ENCODE data around the gene ARL6IP4.

ARL6IP4 gene

GRCh38 chr12:122980183-122981035 is at the start of gene ARL6IP4:
ARL6IP4 (plus strand) TSS chr12:122980681; CDS start chr12:122981140, 459 bp downstream.
- DNase-seq = peak; percentile 66

DNA sequence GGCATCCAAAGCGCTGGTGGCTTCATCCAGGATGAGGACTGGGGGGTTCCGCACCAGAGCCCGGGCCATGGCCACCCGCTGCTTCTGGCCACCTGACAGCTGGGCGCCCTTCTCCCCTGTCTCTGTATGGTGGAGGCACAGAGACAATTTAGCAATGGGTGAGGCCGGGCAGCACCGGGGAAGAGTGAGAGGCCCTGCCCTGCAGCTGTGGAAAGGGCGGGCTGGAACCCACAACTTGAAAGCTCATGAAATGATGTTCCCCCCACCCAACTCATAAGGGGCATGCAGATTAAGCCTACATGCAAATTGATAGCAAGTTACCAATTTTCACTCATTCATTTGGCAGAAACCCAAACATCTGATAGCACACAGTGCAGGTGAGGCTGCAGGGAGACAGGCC is 48.3 kb upstream of the ARL6IP4 start:
- no peak for DNase-seq

GRCh38 chr12:122934722-122935121 is 45.8 kb upstream of the ARL6IP4 start:
- DNase-seq = no peak

GRCh38 chr12:122935318-122935717 is 45.2 kb upstream of the ARL6IP4 start:
- no peak for DNase-seq

DNA sequence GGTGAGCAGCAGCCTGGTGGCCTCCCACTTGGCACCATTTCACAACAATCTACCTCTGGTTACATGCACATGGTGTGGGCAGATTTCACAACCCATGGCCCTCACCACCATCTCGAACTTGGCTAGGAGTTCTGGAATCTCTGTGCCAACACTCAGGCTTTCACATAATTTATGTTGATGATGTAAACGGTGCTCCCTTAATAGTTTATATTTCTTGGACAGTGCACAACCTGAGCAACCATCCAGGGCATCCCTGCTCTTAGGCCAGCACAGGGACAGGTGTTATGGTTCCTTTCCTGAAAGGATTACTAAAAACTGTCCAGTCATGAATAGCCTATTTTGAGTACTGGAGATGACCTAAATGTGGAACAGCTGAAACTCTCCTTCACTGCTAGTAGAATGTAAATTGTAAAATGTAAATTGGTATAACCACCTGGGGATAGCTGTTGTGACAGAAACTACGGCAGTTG is 42.8 kb upstream of the ARL6IP4 start:
- DNase-seq = no peak

DNA sequence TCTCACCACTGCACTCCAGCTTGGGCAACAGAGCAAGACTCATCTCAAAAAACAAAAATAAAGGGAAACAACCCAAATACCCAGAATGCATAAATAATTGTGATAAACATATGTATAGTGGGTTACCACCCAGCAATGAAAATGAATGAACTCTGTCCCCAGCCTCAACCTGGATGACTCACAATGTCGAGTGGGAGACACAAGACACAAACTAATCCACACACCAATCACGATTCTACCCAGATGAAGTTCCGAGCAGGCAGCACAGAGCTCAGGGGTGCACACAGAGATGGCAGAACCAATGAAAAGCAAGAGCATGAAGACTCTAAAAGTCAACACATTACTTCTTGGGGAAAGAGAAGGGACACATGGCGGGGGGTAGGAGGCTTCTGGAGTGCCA is 41.4 kb upstream of the ARL6IP4 start:
- DNase-seq = no peak

DNA sequence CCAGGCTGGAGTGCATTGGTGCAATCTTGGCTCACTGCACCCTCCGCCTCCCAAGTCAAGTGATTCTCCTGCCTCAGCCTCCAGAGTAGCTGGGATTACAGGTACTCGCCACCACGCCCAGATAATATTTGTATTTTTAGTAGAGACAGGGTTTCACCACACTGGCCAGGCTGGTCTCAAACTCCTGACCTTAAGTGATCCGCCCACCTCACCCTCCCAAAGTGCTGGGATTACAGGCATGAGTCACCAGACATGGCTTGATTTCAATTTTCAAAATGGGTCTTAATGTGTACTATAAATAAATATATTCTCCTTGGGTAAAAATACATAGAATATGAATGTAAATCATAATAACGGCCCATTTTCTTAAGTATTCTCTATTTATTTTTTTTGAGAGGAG is 39.1 kb upstream of the ARL6IP4 start:
- peak; percentile 39 for DNase-seq

DNA sequence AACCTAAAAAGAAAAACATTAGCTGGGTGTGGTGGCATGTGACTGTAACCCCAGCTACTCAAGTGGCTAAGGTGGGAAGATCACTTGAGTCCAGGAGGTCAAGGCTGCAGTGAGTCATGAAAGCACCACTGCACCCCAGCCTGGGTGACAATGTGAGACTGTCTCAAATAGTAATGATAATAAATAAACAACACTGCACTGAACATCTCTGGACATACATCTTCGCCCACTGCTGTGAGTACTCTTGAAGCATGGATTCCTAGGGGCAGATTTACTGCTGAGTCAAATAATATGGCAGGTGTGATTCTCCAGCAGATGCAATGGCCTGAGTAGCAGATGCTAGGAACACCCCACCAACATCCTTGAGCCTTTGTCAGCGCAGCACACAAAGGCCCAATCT is 37.8 kb upstream of the ARL6IP4 start:
- no peak for DNase-seq

DNA sequence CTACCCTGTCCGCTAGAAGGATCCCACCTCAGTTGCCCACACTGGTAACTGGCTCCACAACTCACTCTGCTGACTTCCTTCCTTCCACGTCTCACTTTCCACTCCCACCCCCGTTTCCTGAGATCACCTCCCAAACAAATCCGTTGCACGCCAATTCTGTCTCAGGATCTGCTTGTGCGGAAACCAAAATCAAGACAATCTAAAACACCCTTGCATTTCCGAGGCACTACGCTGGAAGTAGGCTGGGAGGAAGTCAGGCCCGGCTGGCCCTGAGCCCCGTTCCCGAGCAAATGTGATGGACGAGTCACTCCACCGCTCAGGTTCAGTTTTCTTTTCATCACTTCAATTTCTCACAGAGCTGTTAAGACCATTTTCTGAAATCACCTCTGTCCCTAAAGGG is 37.3 kb upstream of the ARL6IP4 start:
- DNase-seq = peak; percentile 24

DNA sequence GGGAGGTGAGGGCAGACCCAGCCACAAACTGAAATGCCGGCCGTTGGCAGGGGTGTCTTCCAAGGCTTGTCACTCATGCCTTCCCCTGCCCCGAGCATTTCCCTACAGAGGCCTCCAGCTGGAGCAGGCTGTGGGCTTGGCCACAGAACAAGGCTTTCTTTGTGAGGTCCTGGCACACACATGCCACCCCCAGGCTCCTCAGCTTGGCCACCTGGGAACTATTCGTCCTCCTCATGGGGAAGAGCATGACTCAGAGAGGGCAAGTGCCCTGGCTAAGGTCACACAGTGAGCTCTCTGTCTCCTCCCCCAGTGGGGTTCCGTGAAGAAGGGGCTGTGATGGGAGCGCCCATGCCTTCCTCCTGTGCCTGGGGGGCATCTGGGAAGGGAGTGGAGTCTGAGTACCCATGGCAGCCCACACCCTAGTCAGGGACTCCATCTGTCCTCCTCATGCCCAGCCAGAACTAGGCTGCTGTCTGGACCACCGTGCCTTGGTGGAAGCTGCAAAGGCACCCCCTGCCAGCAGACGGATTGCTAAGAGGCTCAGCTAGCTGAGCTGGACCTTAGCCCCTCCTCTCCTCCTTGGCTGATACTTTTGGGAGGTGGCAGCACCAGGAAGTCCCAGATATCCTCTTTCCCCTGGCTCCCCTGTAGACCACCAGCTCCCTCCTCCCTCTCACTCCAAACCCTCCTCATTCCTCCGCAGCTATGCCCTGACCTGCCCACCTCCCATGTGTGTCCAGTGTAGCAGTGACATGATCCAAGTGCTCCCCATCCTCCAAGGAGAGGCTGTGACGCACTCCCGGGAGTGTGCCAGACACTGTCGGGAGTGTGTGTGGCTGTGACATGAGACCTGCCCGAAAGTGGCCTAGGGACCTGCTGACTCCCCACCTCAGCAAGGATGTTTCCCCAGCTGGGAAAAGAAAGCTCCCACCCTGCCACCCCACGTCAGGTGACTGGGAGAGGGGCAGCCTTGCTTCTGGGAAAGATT is 35.6 kb upstream of the ARL6IP4 start:
- DNase-seq = no peak

DNA sequence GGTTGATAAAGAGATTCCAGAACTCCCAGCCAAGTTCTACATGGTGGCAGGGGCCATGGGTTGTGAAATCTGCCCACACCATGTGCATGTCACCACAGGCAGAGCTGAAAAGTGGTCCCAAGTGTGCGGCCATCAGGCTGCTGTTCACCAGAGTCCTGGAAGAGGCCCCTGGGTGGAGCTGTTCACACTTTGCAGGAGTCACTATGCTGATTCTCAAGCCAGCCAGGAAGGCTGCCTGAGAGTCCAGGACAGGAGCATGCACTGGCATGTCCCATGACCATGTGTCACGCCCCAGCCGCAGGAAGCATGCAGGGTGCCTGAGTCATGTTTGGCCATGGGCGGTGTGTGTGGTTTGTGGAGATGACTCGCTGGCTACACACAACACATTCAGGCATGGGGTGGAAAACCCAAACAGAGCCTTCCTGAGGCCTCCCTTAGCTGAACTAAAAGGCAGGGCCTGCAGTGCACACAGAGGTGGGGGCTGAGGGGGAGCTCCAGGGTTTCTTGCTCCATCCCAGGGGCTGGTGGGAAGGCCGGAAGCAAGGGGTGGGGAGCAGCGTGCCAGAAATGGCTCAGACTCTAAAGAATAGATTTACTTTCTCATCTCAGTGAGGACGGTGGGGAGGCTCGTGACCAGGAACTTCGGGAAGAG is 33.7 kb upstream of the ARL6IP4 start:
- peak; percentile 98 for DNase-seq

- no peak for DNase-seq
These were observed 33.1 kb upstream of the ARL6IP4 start for GRCh38 chr12:122947352-122947792.

- DNase-seq = no peak
These were observed 31.9 kb upstream of the ARL6IP4 start for GRCh38 chr12:122948605-122949004.

DNA sequence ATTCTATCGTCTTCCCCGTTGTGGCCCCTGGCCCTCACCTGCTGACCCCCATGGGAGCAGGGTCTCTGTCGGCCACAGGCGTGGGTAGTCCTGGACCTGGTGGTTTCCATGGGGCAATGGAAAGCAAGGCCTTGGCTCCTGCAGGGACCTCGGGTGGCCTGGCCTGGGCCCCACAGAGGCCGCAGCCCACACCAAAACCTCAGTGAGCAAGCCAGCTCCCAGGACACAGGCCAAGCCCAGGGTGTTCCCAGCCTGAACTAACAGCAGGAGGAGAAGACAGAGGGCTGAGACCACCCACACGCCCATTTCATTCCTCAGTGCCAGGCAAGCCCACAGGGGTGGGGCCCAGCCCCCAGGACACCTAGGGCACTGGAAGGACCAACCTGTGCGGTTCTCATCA is 31.1 kb upstream of the ARL6IP4 start:
- DNase-seq = no peak

DNA sequence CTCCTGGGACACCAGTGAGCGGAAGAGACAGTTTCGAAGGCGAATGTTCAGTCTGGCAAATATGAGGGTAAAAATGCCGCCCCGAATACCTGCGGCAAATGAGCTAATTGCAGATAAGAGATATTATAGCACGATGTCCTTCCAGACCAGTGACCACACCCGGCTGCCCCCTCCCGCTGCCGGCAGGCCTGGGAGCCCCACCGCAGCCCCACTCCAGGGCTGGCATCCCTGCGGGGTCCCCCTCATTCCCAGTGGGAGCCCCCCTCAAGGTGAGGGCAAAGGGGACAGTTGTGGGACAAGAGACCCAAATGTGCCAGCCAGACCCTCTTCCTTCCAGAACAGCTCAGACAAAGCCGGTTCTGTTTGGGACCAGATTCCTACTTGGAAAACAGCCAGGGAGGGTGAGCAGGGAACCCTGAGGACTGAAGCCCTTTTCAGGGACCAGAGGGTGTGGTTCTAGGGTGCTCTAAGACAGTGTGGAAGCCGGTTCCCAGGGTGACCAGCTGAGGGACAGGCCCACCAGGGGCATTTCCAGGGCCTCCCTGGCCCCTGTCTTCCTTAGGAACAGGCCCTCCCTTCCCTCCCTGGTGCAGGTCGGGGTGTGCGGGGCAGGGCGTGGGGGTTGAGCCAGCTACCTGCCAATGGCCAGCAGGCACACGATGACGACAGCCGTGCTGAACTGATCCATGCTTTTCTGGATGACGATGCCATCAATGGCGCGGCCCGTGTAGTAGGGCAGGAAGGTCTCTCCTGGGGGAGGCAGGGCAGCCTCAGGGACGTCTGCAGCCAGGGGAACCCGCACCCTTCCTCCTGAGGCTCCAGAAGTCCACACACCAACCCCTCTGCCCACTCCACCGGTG is 30.4 kb upstream of the ARL6IP4 start:
- no peak for DNase-seq

- DNase-seq = no peak
These were observed 29.1 kb upstream of the ARL6IP4 start for GRCh38 chr12:122951406-122951805.

DNA sequence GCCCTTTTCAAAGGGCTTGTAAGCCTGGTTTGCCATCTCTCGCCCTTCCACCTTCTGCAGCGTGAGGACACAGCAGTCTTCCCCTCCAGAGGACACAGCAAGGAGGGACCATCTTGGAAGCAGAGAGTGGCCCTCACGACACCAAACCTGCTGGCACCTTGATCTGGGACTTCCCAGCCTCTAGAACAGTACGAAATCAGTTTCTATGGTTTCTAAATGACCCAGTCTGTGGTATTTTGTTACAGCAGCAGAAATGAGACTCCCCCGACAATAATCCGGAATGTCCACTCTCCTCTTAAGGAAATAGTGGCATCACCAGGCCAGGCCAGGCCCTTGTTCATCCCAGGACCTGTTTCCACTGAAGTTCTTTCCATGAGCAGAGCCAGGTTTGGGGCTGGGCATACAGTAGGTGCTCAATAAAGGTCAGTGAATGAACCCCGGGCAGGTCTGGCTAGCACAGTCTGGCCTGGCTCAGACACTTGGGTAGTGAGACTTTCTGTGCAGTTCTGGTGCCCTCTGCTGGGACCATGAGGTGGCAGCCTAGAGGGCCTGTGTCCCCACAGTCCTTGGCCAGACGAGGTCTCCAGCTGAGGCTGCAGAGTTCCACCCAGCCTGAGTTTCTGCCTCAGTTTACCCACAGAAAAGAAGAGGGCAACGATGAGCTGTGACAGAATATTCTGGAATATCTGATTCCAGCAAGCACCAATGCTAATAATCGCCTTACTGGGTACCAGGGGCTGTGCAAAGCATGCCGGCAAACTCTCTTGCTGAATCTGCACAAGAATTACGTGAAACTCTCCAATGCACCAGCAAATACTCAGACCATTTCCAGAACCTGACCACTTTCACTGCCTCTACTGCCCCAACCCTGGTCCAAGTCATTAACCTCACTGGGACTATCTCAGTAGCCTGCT is 28.2 kb upstream of the ARL6IP4 start:
- DNase-seq = peak; percentile 56

GRCh38 chr12:122955156-122955555 is 25.3 kb upstream of the ARL6IP4 start:
- no peak for DNase-seq

DNA sequence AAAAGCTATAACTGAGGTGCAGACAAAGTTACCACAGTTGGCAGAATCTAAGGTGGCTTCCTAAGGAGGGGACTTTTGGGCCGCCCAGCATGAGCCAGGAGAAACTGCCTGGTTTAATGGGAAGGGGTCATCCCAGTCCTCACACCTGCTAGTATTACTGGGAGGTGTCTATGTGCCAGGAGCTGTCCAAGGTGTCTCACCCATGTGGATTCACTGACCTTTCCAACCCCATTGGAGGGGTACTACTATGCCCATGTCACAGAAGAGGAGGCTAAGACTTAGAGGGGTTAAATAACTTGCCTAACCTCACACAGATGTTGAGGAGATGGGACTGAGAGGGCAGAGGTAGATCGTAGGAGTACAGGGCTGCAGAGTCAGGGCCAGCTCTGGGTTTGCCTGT is 24.4 kb upstream of the ARL6IP4 start:
- no peak for DNase-seq

DNA sequence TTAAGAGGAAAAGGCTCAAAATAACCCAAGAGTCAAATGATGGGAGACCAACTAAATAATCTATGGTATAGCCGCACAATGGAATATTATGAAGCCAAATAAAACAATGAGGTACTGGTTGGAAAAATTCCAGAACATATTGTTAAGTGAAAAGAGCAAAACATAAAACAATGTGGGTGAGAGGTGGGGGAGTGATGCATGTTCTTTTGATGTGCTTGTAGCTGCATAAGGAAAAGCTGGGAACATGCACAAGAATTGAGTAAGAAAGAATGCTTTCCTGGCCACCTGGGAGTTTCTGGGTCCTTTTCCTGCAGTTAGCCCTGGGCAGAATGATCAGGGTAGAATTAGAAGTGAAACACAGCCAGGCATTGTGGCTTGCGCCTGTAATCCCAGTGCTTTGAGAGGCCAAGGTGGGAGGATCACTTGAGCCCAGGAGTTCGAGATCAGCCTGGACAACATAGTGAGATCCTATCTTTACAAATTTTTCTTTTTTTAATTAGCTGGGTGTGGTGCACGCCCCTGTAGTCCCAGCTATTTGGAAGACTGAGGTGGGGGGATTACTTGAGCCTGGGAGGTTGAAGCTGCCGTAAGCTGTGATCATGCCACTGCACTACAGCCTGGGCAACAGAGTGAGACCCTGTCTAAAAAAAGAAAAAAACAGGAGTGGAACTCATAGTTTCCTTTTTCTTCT is 22.1 kb upstream of the ARL6IP4 start:
- DNase-seq = no peak

Data from fibroblast of skin of right quadriceps (primary cell).